Muscle layer of colon (tissue), 2 donors: ENCODE measurements around the gene UGT1A5.

ENCODE experiments used
- H3K27ac ChIP-seq: one replicate; pipeline ENCODE4 v1.7.0; 2013; ENCODE audit warnings: low read depth, mild to moderate bottlenecking, low read length, moderate library complexity
- H3K27me3 ChIP-seq, 2 donors: one replicate each; pipeline ENCODE4 v1.7.0; 2013; ENCODE audit warnings: low read length in 2 of 2, mild to moderate bottlenecking in 2 of 2; ENCODE audit not compliant: insufficient read depth in 2 of 2, control insufficient read depth in 1 of 2
- H3K36me3 ChIP-seq: one replicate; pipeline ENCODE4 v1.7.0; 2013; ENCODE audit warnings: mild to moderate bottlenecking, low read length; ENCODE audit not compliant: insufficient read depth
- H3K4me1 ChIP-seq: one replicate; pipeline ENCODE4 v1.7.0; 2013; ENCODE audit warnings: mild to moderate bottlenecking, low read length; ENCODE audit not compliant: insufficient read depth
- H3K4me3 ChIP-seq, 2 donors: one replicate each; pipeline ENCODE4 v1.7.0; 2013; ENCODE audit warnings: low read length in 2 of 2, low read depth in 1 of 2, mild to moderate bottlenecking in 1 of 2, moderate library complexity in 1 of 2
- H3K9ac ChIP-seq: one replicate; pipeline ENCODE4 v1.7.0; 2013; ENCODE audit warnings: low read length
- H3K9me3 ChIP-seq: one replicate; pipeline ENCODE4 v1.7.0; 2013; ENCODE audit warnings: mild to moderate bottlenecking, low read length
- donor health status: abdominal sarcoma.
- donor health status: Adenocarcinoma of cecum.

Gene UGT1A5

GRCh38 chr2:233816334-233816733, 103.6 kb downstream of the UGT1A5 start:
- Histone ChIP-seq H3K27ac (no peak overlapping the region), H3K4me3 (no peak overlapping the region)

GRCh38 chr2:233816771-233817170, 104.1 kb downstream of the UGT1A5 start:
- no peak overlapping the region for H3K9ac ChIP-seq
- H3K4me3 ChIP-seq: no peak overlapping the region
- no peaks in the 10 kb centered on the region for H3K36me3 ChIP-seq
- H3K9me3 ChIP-seq: no peaks in the 10 kb centered on the region
- no peaks in the 10 kb centered on the region for H3K4me1 ChIP-seq
- H3K27me3 ChIP-seq: no peaks in the 10 kb centered on the region
- H3K27ac ChIP-seq: no peak overlapping the region

More at GRCh38 chr2:233816334-233816733, 103.6 kb downstream of the UGT1A5 start:
- Histone ChIP-seq H3K27me3 (no peaks in the 10 kb centered on the region), H3K9ac (no peak overlapping the region), H3K9me3 (no peaks in the 10 kb centered on the region), H3K4me1 (no peaks in the 10 kb centered on the region), H3K36me3 (no peaks in the 10 kb centered on the region)

- Histone ChIP-seq H3K27me3 (no peaks in the 10 kb centered on the region), H3K9me3 (no peaks in the 10 kb centered on the region), H3K36me3 (no peaks in the 10 kb centered on the region), H3K4me3 (no peak overlapping the region), H3K27ac (no peak overlapping the region), H3K9ac (no peak overlapping the region), H3K4me1 (no peaks in the 10 kb centered on the region)
Observed at GRCh38 chr2:233817361-233817911, 104.7 kb downstream of the UGT1A5 start.

DNA sequence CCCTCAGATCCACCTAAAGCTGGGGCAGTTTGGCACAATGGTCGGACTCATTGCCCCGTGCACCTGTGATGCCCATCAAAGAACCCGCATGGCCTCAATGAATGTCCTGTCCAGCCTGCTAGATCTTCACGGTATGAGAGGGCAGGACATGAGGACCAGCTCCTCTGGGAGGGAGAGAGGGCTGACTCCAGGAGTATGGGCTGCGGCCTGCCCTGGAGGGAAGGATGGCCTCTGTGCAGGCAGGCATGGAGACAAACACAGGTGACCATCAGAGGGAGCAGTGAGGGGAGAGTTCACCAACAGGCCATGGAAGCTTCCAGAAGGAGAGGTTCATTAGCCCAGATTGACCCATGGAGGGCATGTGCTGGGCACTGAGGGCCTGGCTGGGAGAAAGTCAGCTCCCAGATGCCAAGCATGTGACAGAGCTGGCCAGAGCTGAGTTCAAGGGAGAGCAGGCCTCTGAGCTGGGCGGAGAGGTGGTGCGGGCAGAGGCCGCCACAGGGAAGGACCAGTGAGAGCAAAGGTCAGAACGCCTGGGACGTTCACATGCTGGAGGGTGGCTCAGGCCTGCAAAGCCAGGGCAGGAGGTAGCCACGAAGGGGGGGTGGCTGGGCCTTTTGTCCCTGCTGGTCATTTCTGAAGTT, 105.4 kb downstream of the UGT1A5 start:
- no peak overlapping the region for H3K9ac ChIP-seq
- no peaks in the 10 kb centered on the region for H3K36me3 ChIP-seq
- H3K27ac ChIP-seq: no peak overlapping the region
- no peaks in the 10 kb centered on the region for H3K27me3 ChIP-seq
- no peak overlapping the region for H3K4me3 ChIP-seq
- no peaks in the 10 kb centered on the region for H3K4me1 ChIP-seq
- H3K9me3 ChIP-seq: no peaks in the 10 kb centered on the region

- no peaks in the 10 kb centered on the region for H3K4me1 ChIP-seq
- H3K4me3 ChIP-seq: no peak overlapping the region
- H3K27ac ChIP-seq: no peak overlapping the region
- no peaks in the 10 kb centered on the region for H3K36me3 ChIP-seq
- no peaks in the 10 kb centered on the region for H3K9me3 ChIP-seq
- H3K9ac ChIP-seq: no peak overlapping the region
- no peaks in the 10 kb centered on the region for H3K27me3 ChIP-seq
Observed at GRCh38 chr2:233818639-233819621, 106.2 kb downstream of the UGT1A5 start.

GRCh38 chr2:233819884-233820773, 107.4 kb downstream of the UGT1A5 start:
- no peaks in the 10 kb centered on the region for H3K27me3 ChIP-seq
- no peaks in the 10 kb centered on the region for H3K9me3 ChIP-seq
- H3K36me3 ChIP-seq: no peaks in the 10 kb centered on the region
- H3K4me3 ChIP-seq: no peak overlapping the region
- H3K9ac ChIP-seq: no peak overlapping the region
- no peak overlapping the region for H3K27ac ChIP-seq
- no peaks in the 10 kb centered on the region for H3K4me1 ChIP-seq

DNA sequence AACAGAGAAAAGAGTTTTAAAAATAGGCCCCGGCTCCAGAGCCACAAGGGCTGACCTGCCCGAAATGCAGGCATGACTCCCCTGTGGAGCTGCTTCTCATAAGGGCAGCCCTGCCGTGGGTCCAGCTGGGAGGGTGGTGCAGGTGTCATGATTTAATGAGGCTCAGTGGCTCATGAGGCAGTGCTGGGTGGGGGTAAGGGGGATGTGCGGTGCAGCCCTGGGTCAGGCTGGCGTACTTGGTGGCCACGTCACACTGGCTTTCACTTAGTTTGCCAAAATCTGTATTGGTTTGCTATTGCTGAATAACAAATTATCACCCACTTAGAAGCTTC, 108.0 kb downstream of the UGT1A5 start:
- Histone ChIP-seq H3K27ac (no peak overlapping the region), H3K9ac (no peak overlapping the region), H3K4me1 (no peaks in the 10 kb centered on the region), H3K36me3 (no peaks in the 10 kb centered on the region), H3K4me3 (no peak overlapping the region), H3K9me3 (no peaks in the 10 kb centered on the region), H3K27me3 (no peaks in the 10 kb centered on the region)

DNA sequence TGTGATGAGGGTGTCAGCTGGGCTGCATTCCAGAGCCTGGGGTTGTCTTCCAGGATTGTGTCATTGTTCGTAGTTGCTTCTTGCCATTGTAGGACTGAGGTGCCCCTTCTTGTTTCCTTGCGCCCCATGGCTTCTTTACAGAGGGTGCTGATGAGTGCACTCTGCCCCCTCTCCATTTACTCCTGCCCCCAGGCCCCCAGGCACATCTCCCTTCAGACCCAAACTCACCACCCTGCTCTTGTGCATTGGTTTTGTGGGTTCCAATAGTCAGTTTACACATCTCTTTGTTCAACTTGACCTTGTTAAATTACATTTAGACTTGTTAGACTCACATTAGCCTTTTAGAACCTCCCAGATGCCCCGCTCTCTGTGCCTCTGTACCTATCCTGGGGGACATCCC, 108.5 kb downstream of the UGT1A5 start:
- Histone ChIP-seq H3K27me3 (no peaks in the 10 kb centered on the region), H3K4me1 (no peaks in the 10 kb centered on the region), H3K9ac (no peak overlapping the region), H3K27ac (no peak overlapping the region), H3K4me3 (no peak overlapping the region), H3K36me3 (no peaks in the 10 kb centered on the region), H3K9me3 (no peaks in the 10 kb centered on the region)

DNA sequence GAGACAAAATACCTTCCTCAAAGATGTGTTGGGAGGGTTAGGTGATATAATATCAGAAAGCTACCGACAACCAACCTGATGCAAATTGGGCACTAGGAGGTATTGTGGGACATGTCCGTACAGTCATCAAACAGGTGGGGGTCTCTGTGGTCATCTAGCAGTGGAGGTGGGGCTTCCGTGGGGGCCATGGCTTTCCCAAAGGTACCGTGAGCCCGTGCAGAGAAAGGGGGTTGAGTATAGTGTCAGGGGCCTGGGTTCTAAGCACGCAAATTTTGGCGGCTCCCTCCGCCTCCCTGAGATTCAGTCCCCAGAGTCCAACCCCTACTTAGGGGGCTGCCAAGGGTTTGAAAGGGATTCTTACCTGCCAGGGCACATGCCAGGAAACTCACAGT, 109.0 kb downstream of the UGT1A5 start:
- no peak overlapping the region for H3K9ac ChIP-seq
- H3K27me3 ChIP-seq: no peaks in the 10 kb centered on the region
- no peaks in the 10 kb centered on the region for H3K9me3 ChIP-seq
- H3K27ac ChIP-seq: no peak overlapping the region
- no peaks in the 10 kb centered on the region for H3K4me1 ChIP-seq
- no peaks in the 10 kb centered on the region for H3K36me3 ChIP-seq
- H3K4me3 ChIP-seq: no peak overlapping the region

GRCh38 chr2:233822101-233822771, 109.5 kb downstream of the UGT1A5 start:
- Histone ChIP-seq H3K27ac (no peak overlapping the region), H3K9ac (no peak overlapping the region), H3K9me3 (no peaks in the 10 kb centered on the region), H3K4me1 (no peaks in the 10 kb centered on the region), H3K27me3 (no peaks in the 10 kb centered on the region), H3K36me3 (no peaks in the 10 kb centered on the region), H3K4me3 (no peak overlapping the region)
